Activated naive CD8-positive, alpha-beta T cell treated with anti-CD3 and anti-CD28 coated beads, Interleukin-2, amount 50 U/mL, for 24 hours (primary cell): Measurements from ENCODE around the gene SSUH2.
"Not testable (repeated sequence)": the region's sequence is repeated elsewhere in the genome, so short reads cannot be mapped to it uniquely, and the experiment has no call there.

Experiments
- ATAC-seq: fragments of 150-1000 bp; cut with Tn5 transposase; one replicate; pipeline ENCODE4 v1.10.0; 2021
- DNase-seq: peaks from one replicate; pipeline ENCODE4 v3.0.0; 2021
- H3K27ac Mint-ChIP-seq: one replicate; pipeline ENCODE4 v1.8.0; 2021; ENCODE audit warnings: mild to moderate bottlenecking, mixed read lengths
- H3K27me3 Mint-ChIP-seq: one replicate; pipeline ENCODE4 v1.8.0; 2021; ENCODE audit warnings: mixed read lengths
- H3K36me3 Mint-ChIP-seq: one replicate; pipeline ENCODE4 v1.8.0; 2021; ENCODE audit warnings: low read depth, mixed read lengths
- H3K4me1 Mint-ChIP-seq: one replicate; pipeline ENCODE4 v1.8.0; 2021; ENCODE audit warnings: mixed read lengths
- H3K4me3 Mint-ChIP-seq: one replicate; pipeline ENCODE4 v1.8.0; 2021; ENCODE audit warnings: mild to moderate bottlenecking, moderate library complexity, mixed read lengths
- H3K9me3 Mint-ChIP-seq: one replicate; pipeline ENCODE4 v1.8.0; 2021; ENCODE audit warnings: mixed read lengths

SSUH2 gene, protein sequence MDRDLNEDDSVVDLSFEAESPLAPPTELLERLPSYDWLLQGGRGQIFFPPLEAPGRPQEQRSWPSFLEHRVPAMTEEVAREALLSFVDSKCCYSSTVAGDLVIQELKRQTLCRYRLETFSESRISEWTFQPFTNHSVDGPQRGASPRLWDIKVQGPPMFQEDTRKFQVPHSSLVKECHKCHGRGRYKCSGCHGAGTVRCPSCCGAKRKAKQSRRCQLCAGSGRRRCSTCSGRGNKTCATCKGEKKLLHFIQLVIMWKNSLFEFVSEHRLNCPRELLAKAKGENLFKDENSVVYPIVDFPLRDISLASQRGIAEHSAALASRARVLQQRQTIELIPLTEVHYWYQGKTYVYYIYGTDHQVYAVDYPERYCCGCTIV

DNA sequence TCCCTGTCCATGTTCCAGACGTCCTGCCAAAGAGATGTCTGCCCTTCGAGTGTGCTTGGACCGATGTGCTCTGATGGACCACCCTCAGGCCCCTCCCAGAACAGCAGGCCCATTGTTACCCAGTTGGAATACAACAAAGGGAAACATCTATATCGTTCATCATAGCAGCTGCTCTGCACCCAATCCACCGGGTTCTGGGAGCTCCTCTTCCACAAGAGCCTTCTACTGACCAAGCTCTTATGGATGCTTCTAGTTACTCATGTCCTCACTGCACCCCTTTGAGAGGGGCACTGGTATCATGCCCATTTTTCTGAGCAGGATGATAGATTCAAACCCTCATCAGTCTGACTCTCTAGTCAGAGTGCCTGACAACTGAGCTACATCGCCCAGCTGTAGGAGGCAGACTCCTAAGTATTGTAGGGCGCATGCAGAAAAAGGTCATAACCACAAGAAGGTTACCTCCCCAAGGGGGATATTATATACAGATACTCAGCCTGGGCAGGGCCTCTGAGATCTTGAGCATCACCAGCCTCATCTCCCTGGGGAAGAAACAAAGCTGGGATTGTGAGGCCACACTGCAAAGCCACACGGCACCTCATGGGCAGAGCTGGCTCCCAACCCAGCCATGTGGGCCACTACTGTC lies at the start of gene SSUH2:
SSUH2 (minus strand) TSS at position 51 of the 643 bp plus-strand sequence; CDS start at position 11, 40 bp downstream.
- no peak for ATAC-seq
- Mint-ChIP-seq H3K4me1 (no peaks in the 10 kb centered on the region), H3K27ac (no peak within 1 kb of the TSS), H3K4me3 (no peak within 1 kb of the TSS), H3K27me3 (peaks cover 2% of the 10 kb centered on the region), H3K36me3 (no peaks in the 10 kb centered on the region), H3K9me3 (no peaks in the 10 kb centered on the region)
- DNase-seq = no peak

DNA sequence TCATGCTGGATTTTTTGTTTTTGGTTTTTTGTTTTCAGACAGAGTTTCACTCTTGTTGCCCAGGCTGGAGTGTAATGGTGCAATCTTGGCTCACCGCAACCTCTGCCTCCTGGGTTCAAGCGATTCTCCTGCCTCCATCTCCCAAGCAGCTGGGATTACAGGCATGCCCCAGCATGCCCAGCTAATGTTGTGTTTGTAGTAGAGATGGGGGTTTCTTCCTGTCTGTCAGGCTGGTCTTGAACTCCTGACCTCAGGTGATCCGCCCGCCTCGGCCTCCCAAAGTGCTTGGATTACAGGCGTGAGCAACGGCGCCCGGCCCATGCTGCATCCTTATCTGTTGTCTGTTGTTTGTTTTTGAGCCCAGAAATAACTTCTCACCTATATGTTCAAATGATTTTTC lies 46.7 kb upstream of the SSUH2 start:
- H3K27ac Mint-ChIP-seq, H3K27me3 Mint-ChIP-seq, ATAC-seq, H3K4me1 Mint-ChIP-seq, H3K9me3 Mint-ChIP-seq, DNase-seq, H3K4me3 Mint-ChIP-seq, H3K36me3 Mint-ChIP-seq: not testable (repeated sequence)

- H3K4me1 Mint-ChIP-seq, H3K9me3 Mint-ChIP-seq, H3K4me3 Mint-ChIP-seq, DNase-seq, H3K36me3 Mint-ChIP-seq, H3K27me3 Mint-ChIP-seq, ATAC-seq, H3K27ac Mint-ChIP-seq: not testable (repeated sequence)
These were observed 40.4 kb upstream of the SSUH2 start for GRCh38 chr3:8684992-8685391.

DNA sequence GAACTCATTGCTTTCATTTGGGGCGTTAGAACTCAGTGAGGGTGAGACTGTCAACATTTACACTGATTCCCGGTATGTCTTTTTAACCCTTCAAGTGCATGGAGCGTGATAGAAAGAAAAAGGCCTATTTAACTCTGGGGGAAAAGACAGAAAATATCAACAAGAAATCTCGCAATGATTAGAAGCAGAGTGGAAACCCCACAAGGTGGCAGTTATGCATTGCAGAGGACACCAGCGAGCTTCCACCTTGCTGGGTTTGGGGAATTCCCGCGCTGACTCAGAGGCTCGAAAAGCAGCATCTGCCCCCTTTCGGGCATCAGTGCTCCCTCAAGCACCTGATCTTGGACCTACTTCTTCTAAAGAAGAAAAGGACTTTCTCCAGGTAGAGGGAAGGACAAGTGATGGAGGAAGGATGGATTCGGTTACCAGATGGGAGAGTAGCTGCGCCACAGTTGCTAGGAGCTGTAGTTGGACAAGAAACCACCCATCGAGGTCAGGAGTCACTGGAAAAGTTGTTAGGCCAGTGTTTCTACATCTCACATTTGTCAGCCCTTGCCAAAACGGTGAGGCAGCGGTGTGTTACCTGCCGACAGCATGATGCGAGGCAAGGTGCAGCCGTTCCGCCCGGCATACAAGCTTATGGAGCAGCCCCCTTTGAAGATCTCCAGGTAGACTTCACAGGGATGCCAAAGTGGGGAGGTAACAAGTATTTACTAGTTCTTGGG lies 38.4 kb upstream of the SSUH2 start:
- ATAC-seq, H3K36me3 Mint-ChIP-seq, H3K4me3 Mint-ChIP-seq, DNase-seq, H3K27ac Mint-ChIP-seq, H3K27me3 Mint-ChIP-seq, H3K4me1 Mint-ChIP-seq, H3K9me3 Mint-ChIP-seq: not testable (repeated sequence)

DNA sequence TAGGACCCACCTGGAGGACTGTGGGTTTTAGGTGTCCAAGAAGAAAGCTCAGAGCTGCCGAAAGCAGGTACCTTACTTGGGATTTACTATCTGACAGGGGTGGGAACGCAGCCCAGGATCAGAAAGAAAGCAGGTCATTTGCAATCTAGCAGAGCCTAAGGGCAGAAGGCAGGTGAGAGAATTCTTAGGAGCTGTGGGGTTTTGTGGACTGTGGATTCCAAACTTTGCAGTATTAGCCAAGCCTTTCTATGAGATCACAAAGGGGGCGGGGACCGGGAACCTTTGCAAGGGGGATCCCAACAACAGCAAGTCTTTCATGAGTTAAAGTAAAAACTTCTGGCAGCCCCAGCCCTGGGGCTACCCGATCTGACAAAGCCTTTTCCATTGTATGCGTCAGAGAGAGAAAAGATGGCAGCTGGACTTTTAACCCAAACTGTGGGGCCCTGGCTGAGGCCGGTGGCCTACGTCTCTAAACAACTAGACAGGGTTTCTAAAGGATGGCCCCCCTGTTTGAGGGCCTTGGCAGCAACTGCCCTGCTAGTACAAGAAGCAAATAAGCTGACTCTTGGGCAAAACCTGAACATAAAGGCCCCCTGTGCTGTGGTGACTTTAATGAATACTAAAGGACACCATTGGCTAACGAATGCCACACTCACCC lies 37.4 kb upstream of the SSUH2 start:
- not testable (repeated sequence) for H3K4me3 Mint-ChIP-seq, H3K27me3 Mint-ChIP-seq, H3K36me3 Mint-ChIP-seq, H3K4me1 Mint-ChIP-seq, H3K27ac Mint-ChIP-seq, H3K9me3 Mint-ChIP-seq, ATAC-seq, DNase-seq

DNA sequence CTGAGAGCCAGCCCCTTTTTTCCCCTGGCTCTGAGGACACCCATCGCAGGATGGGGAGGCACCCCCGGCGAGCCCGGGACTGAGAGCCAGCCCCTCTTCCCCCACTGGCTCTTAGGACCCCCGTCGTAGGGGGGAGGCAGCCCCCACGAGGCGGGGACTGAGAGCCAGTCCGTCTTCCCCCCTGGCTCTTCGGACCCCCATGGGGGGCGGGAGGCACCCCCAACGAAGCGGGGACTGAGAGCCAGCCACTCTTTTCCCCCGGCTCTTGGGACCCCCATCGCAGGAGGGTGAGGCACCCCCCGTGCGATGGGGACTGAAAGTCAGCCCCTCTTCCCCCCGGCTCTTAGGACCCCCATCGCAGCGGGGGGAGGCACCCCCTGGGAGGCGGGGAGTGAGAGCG lies 36.8 kb upstream of the SSUH2 start:
- H3K4me3 Mint-ChIP-seq = no peak overlapping the region

DNA sequence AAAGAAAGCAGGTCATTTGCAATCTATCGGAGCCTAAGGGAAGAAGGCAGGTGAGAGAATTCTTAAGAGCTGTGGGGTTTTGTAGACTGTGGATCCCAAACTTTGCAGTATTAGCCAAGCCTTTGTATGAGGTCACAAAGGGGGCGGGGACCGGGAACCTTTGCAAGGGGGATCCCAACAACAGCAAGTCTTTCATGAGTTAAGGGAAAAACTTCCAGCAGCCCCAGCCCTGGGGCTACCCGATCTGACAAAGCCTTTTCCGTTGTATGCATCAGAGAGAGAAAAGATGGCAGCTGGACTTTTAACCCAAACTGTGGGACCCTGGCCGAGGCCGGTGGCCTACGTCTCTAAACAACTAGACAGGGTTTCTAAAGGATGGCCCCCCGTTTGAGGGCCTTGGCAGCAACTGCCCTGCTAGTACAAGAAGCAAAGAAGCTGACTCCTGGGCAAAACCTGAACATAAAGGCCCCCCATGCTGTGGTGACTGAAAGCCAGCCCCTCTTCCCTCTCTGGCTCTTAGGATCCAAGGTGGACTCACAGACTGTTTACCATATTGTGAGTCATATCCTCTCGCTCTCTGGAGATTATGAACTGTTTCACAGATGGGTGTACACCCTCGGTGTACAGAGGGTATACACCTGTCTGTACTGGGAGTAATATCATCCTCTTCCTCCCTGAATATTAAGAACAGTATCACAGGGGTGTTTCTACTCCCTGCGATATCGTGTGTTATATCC lies 35.4 kb upstream of the SSUH2 start:
- not testable (repeated sequence) for H3K27me3 Mint-ChIP-seq, H3K36me3 Mint-ChIP-seq, H3K4me3 Mint-ChIP-seq, ATAC-seq, H3K4me1 Mint-ChIP-seq, H3K9me3 Mint-ChIP-seq, DNase-seq, H3K27ac Mint-ChIP-seq

More for the DNA sequence above, 36.8 kb upstream of the SSUH2 start:
- no peaks in the 10 kb centered on the region for H3K36me3 Mint-ChIP-seq
- H3K27ac Mint-ChIP-seq = no peak overlapping the region
- ATAC-seq = no peak
- H3K9me3 Mint-ChIP-seq = no peaks in the 10 kb centered on the region
- no peaks in the 10 kb centered on the region for H3K27me3 Mint-ChIP-seq
- DNase-seq = no peak
- H3K4me1 Mint-ChIP-seq = no peaks in the 10 kb centered on the region

DNA sequence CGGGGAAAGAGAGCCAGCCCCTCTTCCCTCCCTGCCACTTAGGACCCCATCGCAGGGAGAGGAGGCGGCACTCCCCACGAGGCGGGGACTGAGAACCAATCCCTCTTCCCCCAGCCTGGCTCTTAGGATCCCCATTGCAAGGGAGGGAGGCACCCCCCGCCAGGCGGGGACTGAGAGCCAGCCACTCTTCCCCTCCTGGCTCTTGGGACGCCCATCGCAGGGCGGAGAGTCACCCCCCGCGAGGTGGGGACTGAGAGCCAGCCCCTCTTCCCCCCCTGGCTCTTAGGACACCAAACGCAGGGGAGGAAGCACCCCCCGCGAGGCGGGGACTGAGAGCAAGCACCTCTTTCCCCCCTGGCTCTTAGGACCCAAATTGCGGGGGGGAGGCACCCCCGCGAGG lies 34.2 kb upstream of the SSUH2 start:
- no peak for DNase-seq
- ATAC-seq = no peak
- H3K27ac Mint-ChIP-seq = no peak overlapping the region
- H3K4me1 Mint-ChIP-seq = no peaks in the 10 kb centered on the region
- H3K4me3 Mint-ChIP-seq = no peak overlapping the region
- H3K9me3 Mint-ChIP-seq = no peaks in the 10 kb centered on the region
- no peaks in the 10 kb centered on the region for H3K36me3 Mint-ChIP-seq
- H3K27me3 Mint-ChIP-seq = no peaks in the 10 kb centered on the region

GRCh38 chr3:8677258-8677657 lies 32.7 kb upstream of the SSUH2 start:
- H3K9me3 Mint-ChIP-seq, DNase-seq, H3K27ac Mint-ChIP-seq, H3K4me3 Mint-ChIP-seq, H3K4me1 Mint-ChIP-seq, H3K27me3 Mint-ChIP-seq, H3K36me3 Mint-ChIP-seq, ATAC-seq: not testable (repeated sequence)

- not testable (repeated sequence) for H3K4me3 Mint-ChIP-seq, H3K27ac Mint-ChIP-seq, H3K27me3 Mint-ChIP-seq, ATAC-seq, H3K9me3 Mint-ChIP-seq, DNase-seq, H3K36me3 Mint-ChIP-seq, H3K4me1 Mint-ChIP-seq
These were observed 31.0 kb upstream of the SSUH2 start for GRCh38 chr3:8675591-8675990.

- H3K9me3 Mint-ChIP-seq = no peaks in the 10 kb centered on the region
- DNase-seq (no peak), ATAC-seq (no peak)
- H3K4me3 Mint-ChIP-seq = no peak overlapping the region
- no peaks in the 10 kb centered on the region for H3K36me3 Mint-ChIP-seq
- no peaks in the 10 kb centered on the region for H3K27me3 Mint-ChIP-seq
- no peak overlapping the region for H3K27ac Mint-ChIP-seq
- H3K4me1 Mint-ChIP-seq = no peaks in the 10 kb centered on the region
These were observed 28.6 kb upstream of the SSUH2 start for GRCh38 chr3:8673083-8673737.

DNA sequence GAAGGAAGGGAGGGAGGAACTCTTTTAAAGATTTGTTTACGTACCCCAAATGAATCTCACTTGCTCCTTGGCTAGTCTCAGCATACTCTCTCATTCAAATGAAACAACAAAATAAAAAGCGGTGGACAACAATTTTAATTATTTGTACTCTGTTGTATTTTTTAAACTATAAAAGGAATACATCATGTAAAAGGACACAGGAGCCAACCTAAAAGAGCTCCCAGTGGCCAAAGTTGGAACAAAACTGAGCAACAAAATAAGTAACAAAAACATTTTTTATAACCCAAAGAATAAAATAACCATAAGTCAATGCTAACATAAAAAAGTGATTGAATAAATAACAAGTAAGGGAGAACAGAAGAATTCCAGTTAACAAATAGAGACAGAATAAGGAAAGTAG lies 24.4 kb upstream of the SSUH2 start:
- Mint-ChIP-seq H3K27me3 (peaks cover 14% of the 10 kb centered on the region), H3K9me3 (no peaks in the 10 kb centered on the region), H3K4me1 (peaks cover 4% of the 10 kb centered on the region), H3K4me3 (no peak overlapping the region), H3K36me3 (no peaks in the 10 kb centered on the region), H3K27ac (no peak overlapping the region)
- DNase-seq (no peak), ATAC-seq (no peak)

DNA sequence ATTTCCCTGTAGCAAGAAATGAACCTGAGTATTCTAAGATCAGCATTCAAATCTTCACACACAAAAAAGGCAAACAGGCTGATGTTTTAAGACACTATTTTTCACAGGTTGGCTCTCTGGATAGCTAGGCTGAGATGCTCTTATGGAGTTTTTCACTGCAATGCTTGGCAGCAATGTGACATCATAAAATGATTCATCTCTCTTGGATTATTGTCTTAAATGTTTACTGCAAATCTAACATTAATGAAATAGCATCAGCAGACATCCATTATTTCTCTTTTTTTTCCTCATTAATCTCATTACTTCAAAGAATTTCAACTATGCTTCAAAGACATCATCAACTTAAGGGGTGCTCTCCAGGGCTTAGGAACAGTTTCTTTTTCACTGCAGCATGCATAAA lies 23.6 kb upstream of the SSUH2 start:
- DNase-seq (no peak), ATAC-seq (no peak)
- Mint-ChIP-seq H3K27ac (no peak overlapping the region), H3K4me1 (peaks cover 4% of the 10 kb centered on the region), H3K9me3 (no peaks in the 10 kb centered on the region), H3K4me3 (no peak overlapping the region), H3K36me3 (no peaks in the 10 kb centered on the region), H3K27me3 (peaks cover 14% of the 10 kb centered on the region)
